Endothelial cell of umbilical vein (primary cell): ENCODE measurements around the gene ZDBF2.

Experiments used
- EZH2 ChIP-seq: IDR thresholded peaks from 2 replicates; pipeline ENCODE4 v1.6.1; 2012; ENCODE audit warnings: borderline replicate concordance, low read depth, mild to moderate bottlenecking, moderate library complexity, low read length, inconsistent platforms; ENCODE audit not compliant: severe bottlenecking
- FOS ChIP-seq: IDR thresholded peaks from 2 replicates; pipeline ENCODE4 v1.6.1; 2011; ENCODE audit warnings: mild to moderate bottlenecking, low read length, moderate library complexity, borderline replicate concordance; ENCODE audit not compliant: insufficient read depth
- POLR2A ChIP-seq: IDR thresholded peaks from 2 replicates; pipeline ENCODE4 v1.6.1; 2012; ENCODE audit warnings: low read depth, mild to moderate bottlenecking, control low read depth, low read length
- POLR2AphosphoS5 ChIP-seq: IDR thresholded peaks from 2 replicates; pipeline ENCODE4 v1.6.1; 2012; ENCODE audit warnings: low read depth, mild to moderate bottlenecking, control low read depth, low read length, moderate library complexity; ENCODE audit not compliant: insufficient read depth
- TF ChIP-seq, protein P1 (sequence below), 2 donors: IDR thresholded peaks; 1 replicate in 1 of 2; 2 replicates in 1 of 2; pipeline ENCODE4 v1.5.1; 2011; ENCODE audit warnings: low read length in 2 of 2, mild to moderate bottlenecking in 2 of 2, moderate library complexity in 2 of 2, control low read depth in 1 of 2, inconsistent platforms in 1 of 2, low read depth in 1 of 2; ENCODE audit not compliant: insufficient read depth in 1 of 2; ENCODE audit errors: extremely low read depth in 1 of 2
- TF ChIP-seq, protein P2 (sequence below): IDR thresholded peaks from 2 replicates; pipeline ENCODE4 v1.6.1; 2011; ENCODE audit not compliant: insufficient read depth, insufficient read length

GRCh38 chr2:206337956-206338355 lies 63.5 kb downstream of the ZDBF2 start:
- TF ChIP-seq, protein P1, sequence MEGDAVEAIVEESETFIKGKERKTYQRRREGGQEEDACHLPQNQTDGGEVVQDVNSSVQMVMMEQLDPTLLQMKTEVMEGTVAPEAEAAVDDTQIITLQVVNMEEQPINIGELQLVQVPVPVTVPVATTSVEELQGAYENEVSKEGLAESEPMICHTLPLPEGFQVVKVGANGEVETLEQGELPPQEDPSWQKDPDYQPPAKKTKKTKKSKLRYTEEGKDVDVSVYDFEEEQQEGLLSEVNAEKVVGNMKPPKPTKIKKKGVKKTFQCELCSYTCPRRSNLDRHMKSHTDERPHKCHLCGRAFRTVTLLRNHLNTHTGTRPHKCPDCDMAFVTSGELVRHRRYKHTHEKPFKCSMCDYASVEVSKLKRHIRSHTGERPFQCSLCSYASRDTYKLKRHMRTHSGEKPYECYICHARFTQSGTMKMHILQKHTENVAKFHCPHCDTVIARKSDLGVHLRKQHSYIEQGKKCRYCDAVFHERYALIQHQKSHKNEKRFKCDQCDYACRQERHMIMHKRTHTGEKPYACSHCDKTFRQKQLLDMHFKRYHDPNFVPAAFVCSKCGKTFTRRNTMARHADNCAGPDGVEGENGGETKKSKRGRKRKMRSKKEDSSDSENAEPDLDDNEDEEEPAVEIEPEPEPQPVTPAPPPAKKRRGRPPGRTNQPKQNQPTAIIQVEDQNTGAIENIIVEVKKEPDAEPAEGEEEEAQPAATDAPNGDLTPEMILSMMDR (IDR thresholded peaks at IDR 0.05; ENCODE audit: extremely low read depth in 1 of 2, insufficient read depth in 1 of 2, low read depth in 1 of 2, low read length in 2 of 2): no peak
- TF ChIP-seq POLR2AphosphoS5: no peak
- TF ChIP-seq POLR2A: no peak
- no peak for TF ChIP-seq EZH2
- TF ChIP-seq, protein P2, sequence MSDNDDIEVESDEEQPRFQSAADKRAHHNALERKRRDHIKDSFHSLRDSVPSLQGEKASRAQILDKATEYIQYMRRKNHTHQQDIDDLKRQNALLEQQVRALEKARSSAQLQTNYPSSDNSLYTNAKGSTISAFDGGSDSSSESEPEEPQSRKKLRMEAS: no peak
- no peak for TF ChIP-seq FOS
